Left lobe of liver (tissue), 2 donors: ENCODE data around the gene TMEM255A. TPM values are rescaled to one million over a fixed set of nuclear protein-coding genes. Genes with fewer than 3 reads are reported as not detected.

Experiments
- ATAC-seq: fragments of 200-7000 bp; cut with Tn5 transposase; one replicate; pipeline ENCODE4 v1.9.1; 2020; ENCODE audit warnings: mild to moderate bottlenecking, moderate library complexity
- DNase-seq: peaks from one replicate; pipeline ENCODE4 v3.0.0-alpha.2; 2020; ENCODE audit warnings: low spot score
- total RNA-seq: library from RNA; stranded (reverse); gene quantifications from one replicate; pipeline ENCODE4 v1.2.1, GENCODE V29; 2021
- donor health status: DM: no; HTN: no; CAD: no; lungs with moderate emphysema.
- donor health status: DM: no; HTN: yes; CAD: no.

The TMEM255A gene
- total RNA-seq, 1 donor from 2014 or later, result 0.05 TPM

GRCh38 chrX:120271218-120271617 lies 40.0 kb downstream of the TMEM255A start:
- DNase-seq (peak; percentile 66), ATAC-seq (peak; percentile 95)

GRCh38 chrX:120270567-120270966 lies 40.7 kb downstream of the TMEM255A start:
- ATAC-seq (no peak), DNase-seq (no peak)

DNA sequence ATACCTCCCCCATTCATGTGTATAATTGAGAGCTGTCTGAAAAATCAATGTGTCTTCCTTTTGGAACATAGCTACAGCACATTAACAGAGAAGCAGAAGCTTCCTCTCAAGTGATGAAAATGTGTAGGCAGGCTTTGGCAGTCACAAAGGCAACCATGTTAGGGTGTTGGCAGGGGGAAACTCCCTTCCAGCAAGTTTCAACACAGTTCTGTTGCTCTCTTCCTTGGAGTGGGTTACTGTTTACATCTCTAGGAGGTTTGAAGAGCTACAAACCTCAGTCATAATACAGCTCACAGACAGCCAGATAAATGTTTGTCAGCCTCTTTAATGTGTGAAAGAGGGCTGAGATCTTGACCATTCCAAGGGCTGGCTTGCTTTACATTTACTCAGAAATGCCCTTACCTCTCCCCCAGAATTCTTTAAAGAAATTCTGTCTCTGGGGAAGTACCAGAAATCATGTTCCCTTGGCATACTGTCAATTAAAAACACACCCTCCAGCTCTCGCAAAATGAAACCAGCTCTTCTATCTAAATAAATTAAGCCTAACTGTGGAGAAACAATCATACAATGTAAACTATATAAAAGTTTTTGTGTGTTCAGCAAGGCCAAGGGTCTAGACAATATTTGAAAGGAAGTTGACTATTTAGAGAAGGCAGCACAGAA lies 41.8 kb downstream of the TMEM255A start:
- ATAC-seq (no peak), DNase-seq (no peak)

DNA sequence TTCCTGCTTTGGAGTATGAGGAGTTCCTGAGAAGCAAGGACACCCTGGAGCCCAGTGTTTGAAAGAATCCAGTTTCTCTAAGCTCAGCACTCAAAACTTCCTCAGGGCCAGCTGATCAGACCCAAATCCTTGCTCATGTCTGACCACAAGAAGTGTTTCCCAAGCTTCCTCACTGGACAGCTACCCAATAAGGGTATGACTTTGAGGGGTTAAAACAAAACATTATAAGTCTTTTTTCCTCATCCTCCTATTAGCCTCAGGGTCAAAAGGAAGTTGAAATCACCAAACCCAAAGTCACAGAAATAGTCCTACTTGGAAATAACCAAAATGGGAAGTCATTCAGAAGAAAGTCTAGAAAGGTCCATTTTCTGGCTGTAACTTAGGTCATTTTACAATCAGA lies 46.9 kb downstream of the TMEM255A start:
- ATAC-seq (no peak), DNase-seq (no peak)

DNA sequence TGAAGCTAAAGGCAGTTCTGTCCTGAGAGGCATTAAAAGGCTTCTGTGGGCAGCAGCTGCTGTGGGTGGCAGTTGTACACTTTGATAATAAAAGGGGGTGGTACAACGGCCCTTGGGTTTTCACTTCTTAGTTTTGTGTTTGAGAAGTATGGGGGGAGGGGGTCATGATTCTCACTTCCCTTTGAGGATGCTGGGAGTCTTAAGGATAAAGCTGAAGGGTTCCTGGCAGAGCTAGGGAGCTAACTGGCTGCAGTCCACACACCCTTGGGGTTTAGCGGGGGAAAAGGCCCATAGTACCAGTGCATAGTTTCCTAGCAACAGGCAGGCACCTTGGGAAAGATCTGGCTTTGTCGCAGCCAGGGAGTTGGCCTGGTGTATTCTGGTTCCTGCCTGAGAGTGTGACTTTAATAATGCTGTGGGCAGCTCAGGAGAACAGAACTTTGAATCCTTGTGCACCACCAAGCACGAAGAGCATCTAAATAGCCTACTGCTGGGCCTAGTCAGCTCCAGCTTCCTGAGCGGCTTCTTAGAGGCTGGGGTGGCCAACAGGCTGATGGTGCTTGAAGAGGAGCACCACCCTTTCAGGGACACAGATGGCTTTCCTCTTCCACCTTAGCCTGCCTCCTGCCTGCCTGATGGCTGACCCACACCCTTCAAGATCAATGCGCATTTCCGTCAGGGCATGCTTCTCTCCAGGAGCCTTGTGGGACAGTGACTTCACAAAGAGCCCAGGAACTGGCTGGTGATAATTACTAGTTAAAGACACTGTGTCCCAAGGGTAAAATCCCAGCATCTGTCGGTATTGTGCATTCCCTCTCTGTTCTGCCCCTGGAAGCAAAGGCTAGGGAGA lies 48.2 kb downstream of the TMEM255A start:
- ATAC-seq (no peak), DNase-seq (no peak)

- ATAC-seq (no peak), DNase-seq (no peak)
Measured at GRCh38 chrX:120260369-120260768, 50.9 kb downstream of the TMEM255A start.

DNA sequence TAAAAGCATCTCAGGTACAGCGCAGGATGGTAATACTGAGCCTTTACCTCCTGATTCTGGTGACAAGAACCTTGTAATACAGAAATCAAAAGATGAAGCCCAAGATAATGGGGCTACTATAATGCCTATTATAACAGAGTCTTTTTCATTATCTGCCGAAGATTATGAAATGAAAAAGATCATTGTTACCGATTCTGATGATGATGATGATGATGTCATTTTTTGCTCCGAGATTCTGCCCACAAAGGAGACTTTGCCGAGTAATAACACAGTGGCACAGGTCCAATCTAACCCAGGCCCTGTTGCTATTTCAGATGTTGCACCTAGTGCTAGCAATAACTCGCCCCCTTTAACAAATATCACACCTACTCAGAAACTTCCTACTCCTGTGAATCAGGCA lies 57.5 kb downstream of the TMEM255A start:
- DNase-seq (no peak), ATAC-seq (no peak)

GRCh38 chrX:120251471-120252011 lies 59.7 kb downstream of the TMEM255A start:
- ATAC-seq (peak; percentile 54), DNase-seq (peak; percentile 50)

DNA sequence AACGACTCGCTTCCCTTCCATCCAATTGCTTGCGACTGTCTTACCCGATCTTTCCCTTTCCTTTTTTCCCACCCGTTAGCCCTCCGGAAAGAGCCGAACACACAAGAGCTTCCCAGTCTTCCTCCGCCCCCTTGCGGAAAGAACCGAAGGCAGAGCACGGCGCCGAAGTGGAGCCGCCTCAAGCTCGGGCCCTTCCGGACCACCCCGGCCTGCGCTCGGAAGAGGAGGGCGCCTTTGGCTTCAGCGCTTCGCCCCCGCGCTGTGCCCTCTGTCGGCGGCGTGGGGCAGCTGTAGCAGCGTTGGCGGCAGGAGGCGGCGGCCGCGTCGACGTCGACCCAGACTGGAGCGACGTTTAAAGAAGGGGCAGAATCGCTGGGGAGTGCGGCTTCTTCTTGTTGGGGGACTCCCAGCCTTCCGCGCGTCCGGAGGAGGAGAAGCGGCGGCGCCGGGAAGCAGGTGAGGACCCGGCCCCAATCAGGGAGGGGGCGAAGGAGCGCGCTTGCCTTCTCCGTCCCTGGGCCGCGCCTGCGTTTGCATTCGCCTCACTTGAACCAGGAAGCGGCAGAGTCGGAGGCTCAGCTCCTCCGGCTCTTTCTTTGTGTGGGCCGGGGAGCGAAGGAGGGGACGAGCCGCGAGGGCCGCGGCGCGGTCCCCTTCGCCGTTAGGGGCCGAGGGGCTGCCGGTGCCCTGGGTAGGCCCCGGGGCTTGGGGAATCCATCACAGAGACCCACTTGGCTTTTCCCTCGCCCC lies 60.6 kb downstream of the TMEM255A start, which contains the start of gene ZBTB33:
TSS of gene ZBTB33 (plus strand) at position 291 of the 750 bp plus-strand sequence. CDS start 2,604 bp downstream, outside the sequence.
- ATAC-seq (peak; percentile 97), DNase-seq (peak; percentile 89)

- peak; percentile 94 for ATAC-seq
- DNase-seq, result peak; percentile 77
Measured at GRCh38 chrX:120244735-120245498, 66.3 kb downstream of the TMEM255A start.

GRCh38 chrX:120244395-120244734 lies 66.9 kb downstream of the TMEM255A start:
- DNase-seq (no peak), ATAC-seq (no peak)

- ATAC-seq (no peak), DNase-seq (no peak)
Measured at GRCh38 chrX:120242813-120243212, 68.4 kb downstream of the TMEM255A start.

DNA sequence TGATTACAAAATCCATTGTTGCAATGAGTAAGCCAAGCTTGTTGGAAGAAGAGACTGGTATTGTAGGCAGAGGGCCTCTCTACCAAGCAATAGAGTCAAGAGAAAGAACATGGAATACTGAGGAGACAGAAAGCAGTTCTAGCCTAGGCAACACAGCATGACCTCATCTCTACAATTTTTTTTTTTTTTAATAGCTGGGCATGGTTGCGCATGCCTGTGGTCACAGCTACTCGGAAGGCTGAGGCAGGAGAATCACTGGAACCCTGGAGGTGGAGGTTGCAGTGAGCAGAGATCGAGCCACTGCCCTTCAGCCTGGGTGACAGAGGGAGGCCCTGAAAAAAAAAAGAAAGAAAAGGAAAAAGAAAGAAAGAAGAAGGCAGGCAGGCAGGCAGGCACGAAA lies 72.3 kb downstream of the TMEM255A start:
- DNase-seq (no peak), ATAC-seq (no peak)

- DNase-seq, result no peak
- ATAC-seq, result no peak
Measured at GRCh38 chrX:120236687-120237479, 74.4 kb downstream of the TMEM255A start.

GRCh38 chrX:120235284-120235683 lies 76.0 kb downstream of the TMEM255A start:
- ATAC-seq (no peak), DNase-seq (no peak)

DNA sequence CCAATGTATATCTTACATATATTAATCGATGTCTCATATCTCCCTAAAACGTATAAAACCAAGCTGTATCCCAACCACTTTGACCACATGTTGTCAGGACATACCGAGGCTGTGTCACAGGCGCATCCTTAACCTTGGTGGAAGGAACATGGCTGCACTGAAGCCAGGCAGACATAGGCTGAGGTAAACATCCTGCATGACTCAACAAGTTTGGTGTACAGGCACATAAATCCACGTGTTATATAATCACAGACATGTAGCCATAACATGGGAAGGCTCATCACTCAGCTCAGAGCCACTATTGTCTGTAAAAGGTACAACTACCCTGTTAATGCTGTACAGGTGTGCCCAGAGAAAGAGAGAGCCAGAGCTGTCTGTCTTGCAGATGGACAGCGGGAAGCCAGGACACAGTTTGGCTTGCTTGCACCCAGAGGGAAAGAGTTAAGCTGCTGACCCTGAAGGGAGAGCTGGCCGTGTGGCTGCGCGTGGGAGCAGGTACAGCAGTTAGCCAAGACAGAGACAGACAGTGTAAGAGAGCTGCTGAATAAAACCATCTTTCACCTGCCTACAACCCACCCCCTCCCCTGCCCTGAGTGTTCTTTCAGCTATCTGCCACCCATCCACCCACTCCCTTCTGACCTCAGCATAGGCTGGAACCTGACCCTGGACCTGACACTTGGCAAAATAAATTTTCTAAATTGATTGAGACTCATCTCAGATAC lies 82.9 kb downstream of the TMEM255A start:
- ATAC-seq, result no peak

GRCh38 chrX:120224388-120224787 lies 86.9 kb downstream of the TMEM255A start:
- DNase-seq (no peak), ATAC-seq (no peak)

More for the DNA sequence above, 82.9 kb downstream of the TMEM255A start:
- no peak for DNase-seq

DNA sequence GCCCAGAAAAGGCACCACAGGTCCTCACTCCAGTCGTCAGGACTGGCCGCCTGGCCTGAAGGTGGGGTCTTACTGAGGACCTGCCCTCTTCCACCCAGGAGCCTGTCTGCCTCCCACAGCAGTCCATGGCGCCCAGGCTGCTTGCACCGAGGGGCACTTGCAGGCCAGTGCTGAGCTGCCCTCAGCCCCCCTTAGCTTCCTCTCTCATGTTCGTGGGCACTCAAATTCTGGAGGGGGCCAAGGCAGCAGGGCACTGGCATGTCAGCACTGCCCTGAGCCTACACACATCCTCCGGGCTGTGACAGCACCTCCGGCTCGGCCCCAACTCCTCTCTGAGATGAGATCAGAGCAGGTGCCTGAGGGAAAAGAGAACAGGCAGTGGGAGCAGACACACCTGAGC lies 87.9 kb downstream of the TMEM255A start:
- ATAC-seq (no peak), DNase-seq (no peak)
